Putamen (tissue), 1 donor: ENCODE data around the gene ATAD3A.
"Not testable (repeated sequence)": the region's sequence is repeated elsewhere in the genome, so short reads cannot be mapped to it uniquely, and the experiment has no call there.

Experiments
- DNase-seq: peaks from one replicate; pipeline ENCODE4 v3.0.0-alpha.2; 2016; ENCODE audit warnings: low spot score

ATAD3A gene

DNA sequence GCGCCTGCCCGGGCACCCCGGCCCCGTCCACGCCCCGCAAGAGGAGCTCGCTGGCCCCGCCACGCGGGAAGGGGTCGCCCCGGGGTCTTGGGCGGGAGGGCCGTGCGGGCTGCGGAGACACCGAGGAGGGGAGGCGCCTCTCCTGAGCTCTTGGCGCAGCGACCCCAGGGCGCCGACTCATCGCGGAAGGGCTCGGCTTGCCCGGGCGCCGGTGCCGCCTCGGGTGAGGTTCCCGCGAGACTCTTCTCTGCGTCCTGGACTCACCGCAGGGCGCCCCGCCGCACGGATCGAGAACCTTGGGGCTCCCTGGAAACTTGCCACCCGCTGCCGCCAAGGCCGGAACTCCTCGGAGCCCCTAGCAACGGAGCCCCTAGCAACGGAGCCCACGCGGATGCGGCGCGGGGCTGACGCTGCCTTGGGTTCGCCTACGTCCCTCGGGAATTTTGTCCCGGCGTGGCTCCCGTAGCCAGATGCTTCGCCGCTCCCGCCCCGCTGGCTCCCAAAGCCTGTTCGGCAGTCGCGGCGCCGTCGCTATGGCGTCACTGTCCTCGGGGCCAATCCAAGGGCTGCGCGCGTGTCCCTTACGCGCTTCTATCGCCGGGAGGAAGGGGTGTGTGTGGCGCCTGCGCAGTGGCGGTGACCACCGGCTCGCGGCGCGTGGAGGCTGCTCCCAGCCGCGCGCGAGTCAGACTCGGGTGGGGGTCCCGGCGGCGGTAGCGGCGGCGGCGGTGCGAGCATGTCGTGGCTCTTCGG lies at the start of gene ATAD3A:
Gene ATAD3A (plus strand): TSS at position 630 of the 753 bp plus-strand sequence. CDS start 107 bp downstream, at position 737.
- peak; percentile 98 for DNase-seq

GRCh38 chr1:1462318-1462966 lies 49.5 kb upstream of the ATAD3A start:
- DNase-seq: no peak

DNA sequence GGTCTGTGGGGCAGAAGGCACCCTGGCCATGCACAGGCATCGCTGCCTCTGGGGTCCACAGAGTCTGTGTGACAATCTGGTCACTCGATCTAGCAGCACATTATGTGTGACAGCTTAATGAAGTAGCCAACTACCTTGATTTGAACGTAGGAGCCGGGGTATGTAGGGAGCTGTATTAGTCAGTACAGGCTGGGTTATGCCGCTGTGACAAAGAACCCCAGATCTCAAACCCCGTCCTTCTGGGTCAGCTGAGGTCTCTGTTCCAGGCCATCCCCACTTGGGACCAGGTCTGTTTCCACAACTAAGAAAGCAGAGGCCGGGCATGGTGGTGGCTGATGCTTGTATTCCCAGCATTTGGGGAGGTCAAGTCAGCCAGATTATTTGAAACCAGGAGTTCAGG lies 48.6 kb upstream of the ATAD3A start:
- no peak for DNase-seq

- not testable (repeated sequence) for DNase-seq
Observed at GRCh38 chr1:1468196-1468985, 43.6 kb upstream of the ATAD3A start.

DNA sequence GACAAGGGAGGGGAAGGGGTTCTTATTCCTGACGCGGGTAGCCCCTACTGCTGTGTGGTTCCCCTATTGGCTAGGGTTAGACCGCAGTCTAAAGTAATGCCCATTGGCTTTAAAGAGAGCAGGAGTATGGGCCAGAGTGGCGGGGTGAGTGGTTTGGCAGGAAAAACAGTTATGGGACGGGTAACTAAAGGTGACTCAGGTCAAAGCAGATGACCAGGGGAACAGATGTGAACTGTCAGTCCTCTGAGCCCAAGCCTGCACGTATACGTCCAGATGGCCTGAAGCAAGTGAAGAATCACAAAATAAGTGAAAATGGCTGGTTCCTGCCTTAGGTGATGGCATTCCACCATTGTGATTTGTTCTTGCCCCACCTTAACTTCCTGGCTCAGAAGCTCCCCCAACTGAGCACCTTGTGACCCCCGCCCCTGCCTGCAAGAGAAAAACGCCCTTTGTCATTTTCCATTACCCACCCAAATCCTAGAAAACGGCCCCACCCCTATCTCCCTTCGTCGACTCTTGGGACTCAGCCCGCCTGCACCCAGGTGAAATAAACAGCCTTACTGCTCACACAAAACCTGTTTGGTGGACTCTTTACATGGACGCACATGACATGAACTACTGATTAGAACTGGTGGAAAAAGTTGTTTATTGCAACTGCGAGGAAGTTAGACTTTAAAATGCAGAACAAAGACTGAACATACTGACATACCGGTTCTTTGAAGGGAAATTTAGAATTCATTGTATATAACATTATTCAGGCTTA lies 41.2 kb upstream of the ATAD3A start:
- DNase-seq: no peak

DNA sequence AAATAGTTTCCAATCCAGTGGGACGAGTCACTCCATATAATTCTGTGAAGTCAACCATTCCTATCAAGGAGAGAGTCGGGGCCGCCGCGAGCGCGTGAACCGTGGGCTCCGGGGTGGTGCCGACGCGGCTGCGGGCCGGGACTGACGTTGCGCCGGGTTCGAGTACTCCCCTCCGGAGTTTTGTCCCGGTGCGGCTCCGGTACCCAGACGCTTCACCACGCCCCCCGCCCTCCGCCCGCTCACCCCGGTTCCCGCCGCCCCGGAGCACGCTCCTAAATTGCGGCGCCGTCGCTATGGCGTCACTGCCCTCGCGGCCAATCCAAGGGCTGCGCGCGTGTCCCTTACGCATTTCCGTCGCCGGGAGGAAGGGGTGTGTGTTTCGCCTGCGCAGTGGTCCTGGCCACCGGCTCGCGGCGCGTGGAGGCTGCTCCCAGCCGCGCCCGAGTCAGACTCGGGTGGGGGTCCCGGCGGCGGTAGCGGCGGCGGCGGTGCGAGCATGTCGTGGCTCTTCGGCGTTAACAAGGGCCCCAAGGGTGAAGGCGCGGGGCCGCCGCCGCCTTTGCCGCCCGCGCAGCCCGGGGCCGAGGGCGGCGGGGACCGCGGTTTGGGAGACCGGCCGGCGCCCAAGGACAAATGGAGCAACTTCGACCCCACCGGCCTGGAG lies 40.4 kb upstream of the ATAD3A start, which contains the start of gene ATAD3B:
Gene ATAD3B (plus strand): TSS at position 377 of the 664 bp plus-strand sequence. CDS start 120 bp downstream, at position 497.
- DNase-seq: peak; percentile 93

DNA sequence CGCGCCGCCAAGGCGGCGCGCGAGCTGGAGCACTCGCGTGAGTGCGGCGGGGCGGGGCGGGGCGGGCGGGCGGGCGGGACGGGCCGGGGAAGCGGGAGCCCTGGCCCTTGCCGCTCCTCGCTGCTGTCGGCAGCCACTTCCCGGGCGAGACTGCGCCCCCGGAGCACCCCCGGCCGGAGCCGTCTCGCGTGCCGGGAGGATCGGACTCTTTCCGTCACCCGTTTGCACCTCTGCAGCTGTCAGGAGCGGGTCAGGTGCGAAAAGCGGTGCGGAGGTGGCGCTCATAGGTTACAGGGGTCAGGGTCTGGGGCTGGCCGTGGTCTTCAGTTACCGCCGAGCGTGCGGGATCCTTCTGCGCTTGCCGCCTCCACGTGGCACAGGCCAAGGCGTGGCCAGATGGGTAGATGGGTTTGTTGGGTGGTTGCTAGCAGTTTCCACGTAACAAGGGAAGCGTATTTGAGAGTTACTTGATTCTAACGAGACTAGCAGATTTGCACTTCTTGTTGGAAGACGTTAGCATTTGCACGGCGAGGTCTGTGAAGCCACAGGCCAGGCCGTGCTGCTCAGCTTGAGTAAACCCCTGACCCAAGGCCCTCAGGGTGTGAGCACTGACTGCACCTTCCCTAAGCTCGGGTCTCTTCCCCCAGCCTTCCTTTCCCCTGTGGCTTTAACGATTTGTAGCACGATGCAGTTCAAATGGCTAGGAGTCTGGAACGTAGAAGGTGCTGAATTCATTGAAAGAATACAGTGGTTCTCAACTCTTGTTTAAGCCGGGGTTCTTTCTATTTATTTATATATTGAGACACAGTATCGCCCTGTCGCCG lies 39.7 kb upstream of the ATAD3A start:
- DNase-seq: not testable (repeated sequence)

DNA sequence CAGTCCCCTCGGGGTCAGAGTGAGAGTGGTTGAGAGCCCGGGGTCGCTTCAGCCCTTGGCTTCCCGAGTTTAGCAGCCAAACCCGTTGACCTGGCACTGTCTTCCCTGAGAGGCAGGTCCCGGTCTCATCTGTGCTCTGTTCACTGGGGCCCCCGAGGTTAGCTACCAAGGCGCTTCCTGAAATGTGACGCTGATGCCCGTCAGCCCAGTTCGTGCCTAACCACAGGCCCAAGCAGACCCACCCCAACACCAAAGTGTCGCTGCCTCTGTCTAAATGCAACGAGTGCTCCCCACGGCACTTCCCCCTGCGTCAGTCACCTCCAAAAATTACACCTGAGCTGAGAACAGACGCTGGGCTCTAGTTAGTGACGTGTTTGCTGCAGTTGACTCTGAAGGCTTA lies 36.0 kb upstream of the ATAD3A start:
- not testable (repeated sequence) for DNase-seq

DNA sequence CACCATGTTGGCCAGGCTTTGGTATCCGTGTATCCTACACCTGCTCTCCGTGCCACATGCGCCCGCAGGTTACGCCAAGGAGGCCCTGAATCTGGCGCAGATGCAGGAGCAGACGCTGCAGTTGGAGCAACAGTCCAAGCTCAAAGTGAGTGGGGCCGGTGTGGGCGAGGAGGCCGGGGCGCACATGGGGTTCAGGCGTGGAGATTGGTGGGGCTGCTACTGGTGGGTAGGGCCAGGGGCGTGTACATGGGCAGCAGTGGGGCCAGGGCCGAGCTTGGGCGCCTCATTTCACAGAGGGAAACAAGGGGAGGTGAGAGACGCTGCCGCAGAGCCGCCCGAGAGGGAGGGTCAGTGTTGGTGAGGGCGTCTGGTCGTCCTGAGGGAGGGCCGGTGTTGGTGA lies 34.8 kb upstream of the ATAD3A start:
- DNase-seq: no peak

- no peak for DNase-seq
Observed at GRCh38 chr1:1479547-1480487, 32.1 kb upstream of the ATAD3A start.

DNA sequence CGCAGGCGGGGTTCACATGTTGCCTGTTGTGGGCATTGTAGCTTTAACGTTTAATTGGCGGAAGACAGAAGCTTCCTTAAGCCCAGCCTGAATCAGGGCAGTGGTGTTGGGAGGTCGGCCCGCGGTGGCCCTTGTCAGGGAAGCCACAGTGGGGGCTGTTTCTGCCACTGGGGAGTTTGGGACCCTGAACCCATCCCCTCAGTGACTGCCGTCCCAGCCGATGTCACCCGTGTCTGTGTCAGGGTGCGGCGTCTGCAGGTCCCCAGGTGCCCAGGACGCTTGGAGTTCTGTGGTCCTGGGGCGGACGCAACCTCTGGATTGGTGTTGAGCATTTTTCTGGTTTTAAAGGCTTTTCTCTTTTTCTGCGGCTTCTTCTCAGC lies 31.5 kb upstream of the ATAD3A start:
- not testable (repeated sequence) for DNase-seq

DNA sequence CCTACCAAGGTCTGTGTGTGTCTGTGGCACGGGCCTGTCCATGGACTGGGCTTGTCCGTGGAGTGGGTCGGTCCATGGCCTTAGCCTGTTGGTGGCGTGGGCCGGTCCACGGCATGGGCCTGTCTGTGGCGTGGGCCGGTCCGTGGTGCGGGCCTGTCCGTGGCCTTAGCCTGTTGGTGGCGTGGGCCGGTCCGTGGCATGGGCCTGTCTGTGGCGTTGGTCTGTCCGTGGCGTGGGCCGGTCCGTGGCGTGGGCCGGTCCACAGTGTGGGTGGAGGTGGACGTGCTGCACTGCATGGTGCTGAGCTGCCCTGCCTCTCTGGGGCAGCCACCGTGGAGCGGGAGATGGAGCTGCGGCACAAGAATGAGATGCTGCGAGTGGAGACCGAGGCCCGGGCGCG lies 30.2 kb upstream of the ATAD3A start:
- DNase-seq: not testable (repeated sequence)

DNA sequence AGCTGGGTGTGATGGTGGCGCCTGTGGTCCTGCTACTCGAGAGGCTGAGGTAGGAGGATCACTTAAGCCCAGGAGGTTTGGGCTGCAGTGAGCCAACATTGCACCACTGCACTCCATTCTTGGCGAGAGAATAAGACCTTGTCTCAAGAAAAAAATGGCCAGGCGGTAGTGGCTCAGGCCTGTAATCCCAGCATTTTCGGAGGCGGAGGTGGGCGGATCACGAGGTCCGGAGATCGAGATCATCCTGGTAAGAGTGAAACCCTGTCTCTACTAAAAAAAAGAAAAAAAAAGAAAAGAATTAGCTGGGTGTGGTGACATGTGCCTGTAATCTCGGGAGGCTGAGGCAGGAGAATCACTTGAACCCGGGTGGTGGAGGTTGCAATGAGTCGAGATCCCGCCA lies 29.1 kb upstream of the ATAD3A start:
- DNase-seq: no peak

- no peak for DNase-seq
Observed at GRCh38 chr1:1483714-1484113, 28.2 kb upstream of the ATAD3A start.

DNA sequence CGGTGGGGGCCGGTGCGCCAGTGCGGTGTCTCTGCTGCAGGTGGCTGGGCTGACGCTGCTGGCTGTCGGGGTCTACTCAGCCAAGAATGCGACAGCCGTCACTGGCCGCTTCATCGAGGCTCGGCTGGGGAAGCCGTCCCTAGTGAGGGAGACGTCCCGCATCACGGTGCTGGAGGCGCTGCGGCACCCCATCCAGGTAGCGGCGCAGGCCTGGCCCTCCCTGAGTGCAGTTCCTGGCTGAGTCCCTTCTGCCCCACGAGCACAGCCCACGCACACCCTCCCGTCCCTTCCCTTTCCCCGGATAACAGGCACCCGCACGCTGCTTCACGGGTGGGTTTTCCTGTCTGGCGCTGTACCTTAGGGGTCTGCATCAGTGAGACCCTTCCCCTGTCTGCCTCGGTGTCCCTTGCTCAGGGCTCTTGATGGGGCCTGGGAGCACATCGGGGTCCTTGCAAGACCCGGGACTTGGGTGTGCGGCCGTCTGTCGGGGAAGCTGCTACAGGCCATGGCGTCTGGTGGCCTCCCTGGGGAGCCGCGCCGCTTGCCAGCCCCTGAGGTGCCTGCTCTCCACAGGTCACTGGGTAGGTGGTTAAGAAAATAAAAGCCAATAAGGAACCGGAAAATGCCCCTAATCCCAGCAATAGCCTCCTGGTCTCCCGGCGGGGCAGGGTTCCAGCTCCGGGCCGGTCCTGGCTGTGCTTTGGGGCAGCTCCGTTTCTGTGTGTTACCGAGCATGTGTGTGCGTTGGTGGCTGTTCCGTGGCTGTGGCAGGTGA lies 26.8 kb upstream of the ATAD3A start:
- DNase-seq: not testable (repeated sequence)

GRCh38 chr1:1485755-1486317 lies 26.1 kb upstream of the ATAD3A start:
- not testable (repeated sequence) for DNase-seq

DNA sequence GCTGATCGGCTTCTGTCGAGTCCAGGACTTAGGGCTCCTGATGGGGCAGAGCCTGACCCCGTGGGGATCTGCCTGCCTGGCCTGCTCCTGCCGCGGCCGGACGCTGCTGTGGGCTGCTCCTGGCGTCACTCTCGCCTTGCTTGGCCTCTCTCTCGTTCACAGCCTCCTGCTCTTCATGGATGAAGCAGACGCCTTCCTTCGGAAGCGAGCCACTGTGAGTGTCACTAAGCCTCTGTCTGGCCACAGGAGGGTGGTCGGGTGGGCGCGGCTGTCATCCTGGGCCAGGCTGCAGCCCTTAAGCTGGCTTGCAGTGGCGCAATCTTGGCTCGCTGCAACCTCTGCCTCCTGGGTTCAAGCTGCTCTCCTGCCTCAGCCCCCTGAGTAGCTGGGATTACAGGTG lies 24.3 kb upstream of the ATAD3A start:
- DNase-seq: no peak

DNA sequence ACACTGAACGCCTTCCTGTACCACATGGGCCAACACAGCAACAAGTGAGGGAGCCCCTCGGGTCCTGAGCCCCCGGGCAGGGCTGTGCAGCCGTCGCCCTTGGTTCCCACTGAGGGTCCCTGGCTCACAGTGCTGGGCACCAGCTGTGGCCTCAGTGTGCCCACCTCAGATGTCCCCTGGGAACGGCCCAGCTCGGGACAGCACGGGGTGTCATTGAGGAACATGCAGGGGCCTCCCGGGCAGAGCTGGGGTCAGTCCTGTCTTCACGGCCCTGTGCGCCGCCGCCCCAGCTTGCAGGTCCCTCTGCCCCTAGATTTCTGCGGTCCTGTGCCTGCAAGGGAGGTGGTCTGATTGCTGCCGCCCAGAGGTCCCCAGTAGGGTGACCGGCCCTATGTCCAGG lies 22.7 kb upstream of the ATAD3A start:
- DNase-seq: no peak
